ENCODE results near the gene CYTH4.

Gene CYTH4

DNA sequence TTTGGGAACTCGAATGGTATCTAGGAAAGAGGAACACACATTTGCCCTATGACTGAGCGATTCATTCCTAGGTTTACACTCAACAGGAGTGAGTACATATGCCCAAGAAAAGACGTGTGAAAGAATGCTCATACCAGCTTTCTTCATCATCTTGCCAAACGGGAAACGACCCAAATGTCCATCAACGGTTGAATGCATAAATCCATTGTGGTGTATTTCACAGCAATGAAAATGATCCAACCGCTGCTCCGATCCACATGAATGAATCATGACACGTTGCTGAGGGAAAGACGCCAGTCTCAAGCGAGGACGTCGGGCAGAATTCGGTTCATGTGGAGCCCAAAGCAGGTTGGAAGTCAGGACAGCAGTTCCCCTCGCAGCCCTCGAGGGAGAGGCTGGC is 71.5 kb downstream of the CYTH4 start:
- no peak for DNase-seq

GRCh38 chr22:37354261-37354660 is 72.0 kb downstream of the CYTH4 start:
- DNase-seq = no peak

DNA sequence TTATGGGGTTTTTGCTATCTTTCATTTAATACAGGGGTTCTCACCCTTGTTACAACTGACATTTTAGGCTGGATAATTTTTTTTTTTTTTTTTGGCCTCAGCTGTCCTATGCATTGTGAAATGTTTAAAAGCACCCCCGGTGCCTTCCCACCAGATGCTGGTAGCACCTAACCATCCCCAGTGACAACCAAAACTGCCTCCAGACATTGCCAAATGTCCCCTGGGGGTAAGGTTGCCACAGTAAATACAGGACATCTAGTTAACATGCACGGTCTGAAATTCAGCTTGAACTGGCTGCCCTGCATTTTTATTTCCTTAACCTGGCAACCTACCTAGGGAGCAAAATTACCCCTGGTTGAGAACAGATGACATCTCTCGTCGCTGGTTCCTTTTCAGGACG is 72.4 kb downstream of the CYTH4 start:
- DNase-seq = no peak

- DNase-seq = no peak
Observed at GRCh38 chr22:37355174-37355573, 72.9 kb downstream of the CYTH4 start.

DNA sequence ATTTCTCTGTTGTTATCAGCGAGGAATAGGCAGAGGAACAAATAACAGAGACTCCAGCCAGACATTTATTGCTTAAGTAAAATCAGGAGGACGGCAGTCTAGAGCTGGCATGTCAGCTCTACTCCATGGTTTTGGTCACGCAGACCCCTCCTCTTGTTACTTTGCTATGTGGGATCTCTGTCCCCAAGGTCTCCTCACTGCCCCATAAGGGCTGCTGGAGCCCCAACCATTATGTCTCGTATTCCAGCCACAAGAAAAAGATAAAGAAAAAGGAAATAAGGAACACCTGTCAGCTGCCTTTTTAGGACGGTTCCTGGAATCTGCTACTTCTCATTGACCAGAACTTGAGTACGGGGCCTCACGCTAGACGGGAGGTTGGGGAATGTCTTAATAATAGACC is 74.6 kb downstream of the CYTH4 start:
- DNase-seq = no peak

DNA sequence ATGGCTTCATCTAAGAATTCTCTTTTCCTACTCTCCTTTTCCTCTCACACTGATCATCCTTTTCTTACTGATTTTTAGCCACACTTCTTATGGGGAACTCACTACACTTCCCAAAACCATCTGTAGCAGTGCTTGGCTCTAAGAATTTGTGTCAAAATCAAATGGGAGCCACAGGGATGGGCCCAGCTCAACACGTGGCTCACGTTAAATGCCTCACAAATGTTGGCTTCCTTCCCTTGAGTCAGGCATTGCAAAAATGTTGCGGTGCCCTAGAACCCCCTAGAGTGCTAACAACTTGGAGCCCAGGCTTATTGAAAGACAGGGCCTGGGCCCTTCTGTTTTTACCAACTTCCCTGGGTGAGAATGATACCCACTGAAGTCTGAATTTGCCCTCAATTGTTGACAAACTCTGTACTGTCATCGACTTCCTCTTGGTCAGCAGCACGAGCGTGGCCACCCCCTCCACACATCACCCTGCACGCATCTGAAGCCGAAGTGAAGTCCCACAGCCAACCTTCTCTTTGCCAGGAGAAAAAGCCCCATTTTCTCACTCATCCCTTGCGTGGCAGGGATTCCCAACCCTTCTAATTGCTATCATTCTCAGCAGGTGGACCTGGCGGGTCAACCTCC is 75.3 kb downstream of the CYTH4 start:
- DNase-seq = no peak

DNA sequence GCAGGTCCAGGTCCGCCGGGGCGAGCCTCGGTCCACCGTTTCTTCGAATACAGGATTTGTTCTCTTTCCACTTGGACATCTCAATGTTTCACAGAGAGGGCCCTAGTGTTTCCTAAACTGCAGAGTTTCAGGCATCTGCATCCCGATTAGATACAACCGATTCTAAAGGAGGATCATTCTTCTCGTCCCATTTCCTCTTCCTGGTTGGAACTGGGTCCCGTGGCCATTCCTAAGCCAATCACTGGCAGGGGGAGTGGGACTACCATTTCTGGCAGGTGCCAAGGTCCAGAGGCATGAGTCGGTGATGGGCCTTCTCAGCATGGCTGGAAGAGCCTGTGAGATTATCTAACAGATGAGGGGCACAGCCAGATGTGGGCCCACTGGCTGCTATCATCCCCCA is 76.1 kb downstream of the CYTH4 start:
- no peak for DNase-seq

DNA sequence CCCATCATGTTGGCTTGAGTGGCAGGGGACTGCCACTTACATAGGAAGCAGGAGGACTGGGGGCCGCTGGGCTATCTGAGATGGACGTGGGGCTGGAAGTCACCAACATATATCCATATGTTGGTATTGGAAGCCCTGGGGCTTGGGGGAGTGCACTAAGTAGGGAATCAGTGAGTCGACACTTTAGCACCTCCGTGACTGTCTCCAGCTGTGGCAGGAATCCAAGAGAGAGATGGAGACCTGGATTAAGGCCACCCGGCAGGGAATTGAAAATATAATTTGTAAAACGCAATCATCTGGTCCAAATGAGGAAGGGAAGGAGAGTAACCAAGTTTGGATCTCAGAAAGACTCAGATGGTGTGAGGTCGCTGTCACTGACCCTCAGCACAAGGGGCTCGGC is 76.6 kb downstream of the CYTH4 start:
- DNase-seq = no peak

GRCh38 chr22:37362621-37363020 is 80.3 kb downstream of the CYTH4 start:
- DNase-seq = no peak

DNA sequence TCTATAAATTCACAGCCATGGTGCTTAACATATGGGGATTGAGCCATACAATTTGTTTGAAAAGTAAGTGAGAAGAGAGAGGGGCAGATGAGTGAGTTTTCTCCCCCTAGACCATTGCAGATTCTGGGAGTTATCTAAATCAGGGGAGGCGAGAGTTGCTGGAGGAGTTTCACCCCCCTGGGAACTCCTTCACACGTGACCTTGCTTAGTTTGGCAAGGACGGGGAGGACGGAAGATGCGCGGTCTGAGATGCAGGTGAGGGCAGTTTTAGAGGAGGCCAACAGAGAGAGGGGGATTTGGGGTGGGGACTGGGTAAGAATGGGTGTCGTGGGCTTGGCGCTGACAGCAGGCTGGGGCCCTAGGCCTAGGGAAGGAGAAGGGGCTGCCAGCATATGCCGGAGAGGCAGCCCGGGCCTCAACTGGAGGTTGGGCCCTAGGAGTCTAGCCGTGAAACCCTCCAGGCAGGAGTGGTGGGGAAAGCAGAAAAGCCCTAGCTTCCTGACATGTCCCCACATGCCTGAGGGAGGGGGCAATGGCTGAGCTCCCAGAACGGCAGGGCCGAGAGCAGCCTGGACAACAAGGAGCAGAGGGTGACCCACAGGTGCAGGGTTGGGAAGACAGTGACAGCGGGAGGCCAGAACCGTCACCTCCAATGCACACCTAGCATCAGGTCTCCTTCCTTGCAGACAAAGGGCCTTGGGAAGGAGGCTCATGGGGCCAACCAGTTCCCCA is 81.1 kb downstream of the CYTH4 start:
- no peak for DNase-seq

All from activated naive CD4-positive, alpha-beta T cell (primary cell).